LNCAP (cell line): ENCODE results near the gene SNRPD3.

ENCODE experiments used
- CTCF ChIP-seq: fragments of 450-650 bp; IDR thresholded peaks from 2 replicates; pipeline ENCODE4 v1.5.1; 2017; ENCODE audit warnings: mild to moderate bottlenecking

Gene SNRPD3

GRCh38 chr22:24582056-24582814 is 26.4 kb downstream of the SNRPD3 start:
- TF ChIP-seq CTCF = no peak

DNA sequence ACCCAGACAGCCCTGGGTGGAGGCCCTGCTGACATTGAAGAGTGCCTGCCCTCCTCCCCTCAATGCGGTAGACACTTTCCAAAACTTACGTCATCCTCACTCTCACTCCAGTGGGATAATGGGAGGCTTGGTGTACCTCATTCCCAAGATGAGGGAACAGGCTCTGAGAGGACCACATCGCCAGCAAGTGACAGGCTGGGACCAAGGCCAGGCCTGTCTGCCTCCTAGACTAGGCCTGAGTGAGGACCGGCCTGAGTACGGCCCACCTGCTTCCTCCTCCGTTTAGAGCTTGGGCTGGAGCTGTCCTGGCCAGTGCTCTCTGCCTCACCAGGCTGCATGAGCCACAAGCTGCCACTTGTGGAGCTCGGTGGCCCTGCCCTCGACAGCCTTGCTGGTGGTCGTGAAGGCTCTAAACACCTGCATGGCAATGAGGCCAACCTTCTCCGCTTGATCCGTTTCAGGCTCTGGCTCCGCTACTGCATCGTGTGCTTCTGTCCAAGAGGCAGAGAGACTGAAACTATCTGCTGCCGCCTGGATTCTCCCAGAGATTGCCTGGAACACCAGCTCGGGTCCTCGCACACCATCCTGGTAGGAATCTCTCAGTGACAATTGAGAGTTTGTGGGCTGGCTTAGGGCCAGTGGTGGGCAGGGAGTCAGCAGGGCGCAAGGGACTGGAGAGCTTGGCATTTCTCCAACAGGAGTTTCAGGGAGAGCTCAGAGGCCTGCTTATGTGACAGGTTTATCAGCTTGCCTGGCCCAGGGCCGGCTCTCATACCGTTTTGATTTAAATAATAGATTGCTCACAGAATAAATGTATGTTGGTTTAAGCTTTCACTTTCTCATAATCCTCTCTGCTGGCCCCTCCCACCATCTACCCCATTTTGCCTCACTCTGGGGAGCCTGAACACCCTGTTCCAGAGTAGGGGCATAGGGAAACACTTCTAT is 27.7 kb downstream of the SNRPD3 start:
- TF ChIP-seq CTCF = no peak

- no peak for TF ChIP-seq CTCF
These were observed 28.5 kb downstream of the SNRPD3 start for GRCh38 chr22:24584166-24584790.

DNA sequence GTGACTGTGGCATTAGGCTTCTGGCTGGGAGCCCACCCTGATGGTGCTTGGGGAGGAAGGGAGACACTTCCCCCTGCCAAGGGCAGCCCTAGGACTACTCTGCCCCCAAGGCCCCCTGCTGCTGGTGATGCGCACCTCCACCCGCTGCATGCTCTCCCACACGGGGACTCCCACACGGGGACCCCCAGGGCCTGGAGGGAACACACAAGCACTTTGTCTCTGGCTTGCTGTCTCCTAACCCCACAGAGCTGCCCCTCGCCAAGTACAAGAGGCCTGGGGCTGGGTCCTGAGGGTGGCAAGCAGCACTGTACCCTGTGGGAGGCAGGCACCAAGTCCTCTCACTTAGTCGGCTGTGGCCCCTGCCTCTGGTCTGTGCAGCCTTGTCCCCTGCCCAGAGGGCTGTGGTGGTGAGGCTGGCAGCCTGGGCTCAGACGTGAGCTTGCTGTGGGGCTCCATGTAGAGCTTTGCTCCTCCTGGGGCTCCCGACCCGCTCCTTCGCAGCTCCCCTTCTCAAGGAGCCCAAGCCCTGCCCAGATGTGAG is 29.1 kb downstream of the SNRPD3 start:
- no peak for TF ChIP-seq CTCF

DNA sequence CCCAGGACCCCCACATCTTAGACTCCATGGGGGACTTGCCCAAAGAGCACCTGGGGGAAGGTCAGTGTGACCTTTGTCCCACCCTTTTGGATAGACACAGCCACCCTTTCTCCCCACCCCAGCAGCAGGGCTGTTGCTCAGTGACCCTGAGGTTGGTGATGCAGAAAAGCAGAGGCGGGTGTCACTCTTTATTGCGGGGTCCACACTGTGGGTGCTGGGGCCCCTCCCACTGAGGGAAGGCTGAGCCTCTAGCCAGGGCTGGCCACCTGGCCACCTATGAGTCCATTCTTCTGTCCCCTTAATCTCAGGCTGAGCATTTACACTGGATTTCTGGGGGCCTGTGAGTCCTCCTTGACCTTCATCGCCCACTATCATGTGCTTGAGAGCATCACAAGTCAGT is 29.7 kb downstream of the SNRPD3 start:
- no peak for TF ChIP-seq CTCF

- TF ChIP-seq CTCF = no peak
These were observed 30.2 kb downstream of the SNRPD3 start for GRCh38 chr22:24585927-24586546.

GRCh38 chr22:24587251-24587650 is 31.5 kb downstream of the SNRPD3 start:
- TF ChIP-seq CTCF = no peak
